ENCODE data around the gene JARID2. TPM values are rescaled to one million over a fixed set of nuclear protein-coding genes. Genes with fewer than 3 reads are reported as not detected.

JARID2 gene
- total and polyA plus RNA-seq, 2 of the 8 experiments (the other 6 are each of a cell fraction or from before 2014, with no cell fraction given), result 60.1 to 239 TPM

- no peak overlapping the region for H3K18ac ChIP-seq (ENCODE audit: extremely low read depth, low read length)
- H3K23ac ChIP-seq (ENCODE audit: insufficient read length), result no peak overlapping the region
- H3K27me3 ChIP-seq (replicated peaks in 1 of 4; ENCODE audit: control insufficient read depth in 3 of 4, extremely low read depth in 1 of 4, insufficient read depth in 3 of 4, low read length in 3 of 4), result no peaks in the 10 kb centered on the region
- H3K9me3 ChIP-seq (ENCODE audit: insufficient read depth in 2 of 2, low read depth in 1 of 2, low read length in 1 of 2), result no peaks in the 10 kb centered on the region
- peaks cover 41 to 56% of the 10 kb centered on the region in 2 experiments for H4K20me1 ChIP-seq (replicated peaks in 1 of 2; ENCODE audit: control insufficient read depth in 1 of 2, insufficient read depth in 2 of 2, low read length in 2 of 2)
- FAIRE-seq (no peak), DNase-seq (ENCODE audit: low read depth in 1 of 2, low spot score in 2 of 2) (no peak)
- H2AFZ ChIP-seq (ENCODE audit: low read length), result no peak overlapping the region
- H3K4me1 ChIP-seq (replicated peaks in 1 of 4; ENCODE audit: control insufficient read depth in 3 of 4, insufficient read depth in 4 of 4, low read length in 3 of 4), result peaks cover 7 to 31% (median 23%) of the 10 kb centered on the region in 4 experiments
- no peak overlapping the region for H3K27ac ChIP-seq (ENCODE audit: low read depth, low read length)
- H2BK120ac ChIP-seq (replicated peaks; ENCODE audit: low read depth, low read length), result no peak overlapping the region
- no peak overlapping the region for H3K4ac ChIP-seq (replicated peaks; ENCODE audit: insufficient read length, low read depth, low read length)
- no peak overlapping the region for H2BK15ac ChIP-seq (ENCODE audit: low read length)
- CTCF ChIA-PET (ENCODE audit: partially characterized antibody), result interaction anchor here (0.7 kb wide), 1 partner anchor 32 kb away, joined by 3 read pairs; no protein-coding TSS in a partner anchor
- WGBS, 2 experiments (ENCODE audit: extremely low coverage in 1 of 2, insufficient coverage in 1 of 2, insufficient read length in 1 of 2, insufficient replicate concordance in 2 of 2, low coverage in 1 of 2, low lambda C conversion rate in 2 of 2, missing lambda C conversion rate in 1 of 2), result 86% methylated on average over 6 of the region's 6 CpGs; no CpG with 5 or more reads in 1 of the 2 experiments
- no peak overlapping the region for H3K14ac ChIP-seq (ENCODE audit: insufficient read length)
- no peak overlapping the region for H2AK5ac ChIP-seq (ENCODE audit: low read depth, low read length)
- no peak for TF ChIP-seq SAP30 (IDR thresholded peaks at IDR 0.05; ENCODE audit: insufficient read depth, insufficient replicate concordance, low read length)
- TF ChIP-seq SIRT6 (IDR thresholded peaks at IDR 0.05; ENCODE audit: low read length), result no peak
- no peak for TF ChIP-seq CHD1 (IDR thresholded peaks at IDR 0.05; ENCODE audit: low read depth, low read length)
- TF ChIP-seq CEBPB (IDR thresholded peaks at IDR 0.05; ENCODE audit: low read depth, low read length), result no peak
- TF ChIP-seq CBX8 (IDR thresholded peaks at IDR 0.05; ENCODE audit: borderline replicate concordance, low read depth, low read length), result no peak
- no peak for TF ChIP-seq CHD2 (IDR thresholded peaks at IDR 0.05; ENCODE audit: low read length)
- peaks cover 0 to 26% (median 3%) of the 10 kb centered on the region in 4 experiments; a peak in 4 of 8 replicates for H3K36me3 ChIP-seq (ENCODE audit: control insufficient read depth in 2 of 4, insufficient read depth in 4 of 4, low read length in 3 of 4)
- POLR2A ChIA-PET (ENCODE audit: partially characterized antibody), result interaction anchor here (1.2 kb wide), 1 partner anchor 86 kb away, joined by 3 read pairs; no protein-coding TSS in a partner anchor
- H2BK20ac ChIP-seq (ENCODE audit: low read length), result no peak overlapping the region
- H3K56ac ChIP-seq (replicated peaks; ENCODE audit: insufficient read length, low read depth, low read length), result no peak overlapping the region
- peaks cover 49 to 100% of the 10 kb centered on the region in 2 experiments for H3K79me2 ChIP-seq (ENCODE audit: control insufficient read depth in 1 of 2, insufficient read depth in 2 of 2, low read length in 2 of 2)
- H2BK5ac ChIP-seq (ENCODE audit: low read depth, low read length), result no peak overlapping the region
- no peak overlapping the region for H4K91ac ChIP-seq (replicated peaks; ENCODE audit: insufficient read length, low read length)
- no peak overlapping the region for H4K5ac ChIP-seq (ENCODE audit: insufficient read length, low read depth, low read length)
- peaks cover 15% of the 10 kb centered on the region for H3K79me1 ChIP-seq (ENCODE audit: low read depth, low read length)
- no peak overlapping the region for H3K4me3 ChIP-seq (ENCODE audit: extremely low read depth in 1 of 4, insufficient read depth in 2 of 4, low read depth in 3 of 4, low read length in 4 of 4)
- H3K9ac ChIP-seq (replicated peaks in 1 of 4; ENCODE audit: extremely low read depth in 1 of 4, low read depth in 3 of 4, low read length in 3 of 4), result no peak overlapping the region
- H4K8ac ChIP-seq (ENCODE audit: extremely low read depth, insufficient read depth, low read length), result no peak overlapping the region
- no peak overlapping the region for H2BK12ac ChIP-seq (ENCODE audit: low read depth, low read length)
- H3K4me2 ChIP-seq (ENCODE audit: insufficient read depth in 1 of 2, low read depth in 2 of 2, low read length in 2 of 2), result no peak overlapping the region
- no peaks in the 10 kb centered on the region for H3K23me2 ChIP-seq (ENCODE audit: low read depth, low read length)
These were observed 162.1 kb downstream of the JARID2 start for GRCh38 chr6:15408008-15408407.
